Testis (tissue), 3 donors: ENCODE measurements around the gene BTBD19. TPM values are rescaled to one million over a fixed set of nuclear protein-coding genes. Genes with fewer than 3 reads are reported as not detected.
"Not testable (repeated sequence)": the region's sequence is repeated elsewhere in the genome, so short reads cannot be mapped to it uniquely, and the experiment has no call there.

ENCODE experiments used
- DNase-seq: peaks from one replicate; pipeline ENCODE4 v3.0.0-alpha.2; 2019
- H3K27ac ChIP-seq, 2 donors: fragments of 200-600 bp; sonication (generic); one replicate each; pipeline ENCODE4 v1.5.1; 2019
- H3K27me3 ChIP-seq: fragments of 200-600 bp; sonication (generic); one replicate; pipeline ENCODE4 v1.5.1; 2019
- H3K36me3 ChIP-seq: fragments of 200-600 bp; sonication (generic); one replicate; pipeline ENCODE4 v1.5.1; 2017; ENCODE audit warnings: low read depth; ENCODE audit errors: missing control alignments
- H3K4me1 ChIP-seq: fragments of 200-600 bp; sonication (generic); one replicate; pipeline ENCODE4 v1.5.1; 2019
- H3K4me3 ChIP-seq, 2 donors: fragments of 200-600 bp; sonication (generic); one replicate each; pipeline ENCODE4 v1.5.1; 2017 to 2019
- H3K9me3 ChIP-seq: fragments of 200-600 bp; sonication (generic); one replicate; pipeline ENCODE4 v1.5.1; 2017
- POLR2A ChIP-seq: fragments of 450-650 bp; IDR thresholded peaks from one replicate; pipeline ENCODE4 v1.6.1; 2017; ENCODE audit warnings: antibody characterized with exemption, mild to moderate bottlenecking, moderate library complexity
- WGBS, 2 donors: methylation state at CpG; one replicate each; pipeline ENCODE4 v1.1.5; 2018; 5-methylcytosine and 5-hydroxymethylcytosine counted together
- intact Hi-C: fragments of 100-400 bp; cut with DNase I; formaldehyde crosslinking; loops from one replicate; pipeline ENCODE4 v1.15.1; 2023; ENCODE audit warnings: low total_unique reads
- polyA plus RNA-seq: library from polyadenylated mRNA; stranded (reverse); fragments of 350-450 nt; fragmentation: Illumina TruSeq; extraction: RNeasy Lipid Tissue Mini Kit (QIAGEN cat#74804); gene quantifications from one replicate; pipeline ENCODE4 v1.2.3, GENCODE V29; 2014; ENCODE audit warnings: low read depth, low replicate concordance; ENCODE audit not compliant: insufficient read depth
- total RNA-seq, 2 donors: library from RNA; depleted of rRNA; stranded (reverse); fragments of >200 nt; gene quantifications; one replicate each; pipeline ENCODE4 v1.2.3, GENCODE V29; 2016
- TF ChIP-seq, protein P1 (sequence below), 3 experiments: fragments of 450-650 bp in 2 of 3; fragments of 200-600 bp in 1 of 3; sonication (generic) in 1 of 3; IDR thresholded peaks; one replicate each; pipeline ENCODE4 v1.5.1; 2016 to 2019; ENCODE audit warnings: antibody characterized with exemption in 3 of 3, mild to moderate bottlenecking in 2 of 3, moderate library complexity in 1 of 3

BTBD19 gene
- total and polyA plus RNA-seq, 3 donors from 2014 or later, result 5.4 to 14.1 (median 10.2) TPM

DNA sequence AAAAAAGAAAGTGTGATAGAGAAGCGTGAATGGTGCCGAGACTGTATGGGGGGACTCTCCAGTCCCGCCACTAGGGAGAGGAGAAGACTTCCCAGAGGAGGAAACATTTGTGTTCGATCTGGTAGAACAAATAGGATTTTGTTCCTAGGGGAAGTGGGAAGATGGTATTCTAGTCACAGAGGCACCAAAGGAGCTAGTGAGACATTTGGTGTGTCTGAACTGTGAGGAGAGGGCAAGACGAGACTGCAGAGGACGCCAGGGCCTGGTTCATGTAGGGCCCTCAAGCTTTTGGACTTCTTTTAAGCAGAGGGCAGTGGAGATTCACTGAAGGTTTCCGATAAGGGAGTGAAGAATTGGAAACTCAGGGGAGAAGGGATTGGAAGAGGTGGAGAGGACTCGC, 2.9 kb downstream of the BTBD19 start:
- Histone ChIP-seq H3K9me3 (no peaks in the 10 kb centered on the region), H3K27ac (peak overlapping the region; percentile 32 to 39), H3K4me3 (no peak overlapping the region), H3K36me3 (no peaks in the 10 kb centered on the region), H3K27me3 (no peaks in the 10 kb centered on the region), H3K4me1 (peaks cover 58% of the 10 kb centered on the region)
- 48 to 50% methylated on average over 8 of the region's 8 CpGs for WGBS, 2 donors
- intact Hi-C loops, result no loop called here
- TF ChIP-seq POLR2A, result no peak
- TF ChIP-seq, protein P1, sequence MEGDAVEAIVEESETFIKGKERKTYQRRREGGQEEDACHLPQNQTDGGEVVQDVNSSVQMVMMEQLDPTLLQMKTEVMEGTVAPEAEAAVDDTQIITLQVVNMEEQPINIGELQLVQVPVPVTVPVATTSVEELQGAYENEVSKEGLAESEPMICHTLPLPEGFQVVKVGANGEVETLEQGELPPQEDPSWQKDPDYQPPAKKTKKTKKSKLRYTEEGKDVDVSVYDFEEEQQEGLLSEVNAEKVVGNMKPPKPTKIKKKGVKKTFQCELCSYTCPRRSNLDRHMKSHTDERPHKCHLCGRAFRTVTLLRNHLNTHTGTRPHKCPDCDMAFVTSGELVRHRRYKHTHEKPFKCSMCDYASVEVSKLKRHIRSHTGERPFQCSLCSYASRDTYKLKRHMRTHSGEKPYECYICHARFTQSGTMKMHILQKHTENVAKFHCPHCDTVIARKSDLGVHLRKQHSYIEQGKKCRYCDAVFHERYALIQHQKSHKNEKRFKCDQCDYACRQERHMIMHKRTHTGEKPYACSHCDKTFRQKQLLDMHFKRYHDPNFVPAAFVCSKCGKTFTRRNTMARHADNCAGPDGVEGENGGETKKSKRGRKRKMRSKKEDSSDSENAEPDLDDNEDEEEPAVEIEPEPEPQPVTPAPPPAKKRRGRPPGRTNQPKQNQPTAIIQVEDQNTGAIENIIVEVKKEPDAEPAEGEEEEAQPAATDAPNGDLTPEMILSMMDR (IDR thresholded peaks at IDR 0.05), result no peak
- no peak for DNase-seq

DNA sequence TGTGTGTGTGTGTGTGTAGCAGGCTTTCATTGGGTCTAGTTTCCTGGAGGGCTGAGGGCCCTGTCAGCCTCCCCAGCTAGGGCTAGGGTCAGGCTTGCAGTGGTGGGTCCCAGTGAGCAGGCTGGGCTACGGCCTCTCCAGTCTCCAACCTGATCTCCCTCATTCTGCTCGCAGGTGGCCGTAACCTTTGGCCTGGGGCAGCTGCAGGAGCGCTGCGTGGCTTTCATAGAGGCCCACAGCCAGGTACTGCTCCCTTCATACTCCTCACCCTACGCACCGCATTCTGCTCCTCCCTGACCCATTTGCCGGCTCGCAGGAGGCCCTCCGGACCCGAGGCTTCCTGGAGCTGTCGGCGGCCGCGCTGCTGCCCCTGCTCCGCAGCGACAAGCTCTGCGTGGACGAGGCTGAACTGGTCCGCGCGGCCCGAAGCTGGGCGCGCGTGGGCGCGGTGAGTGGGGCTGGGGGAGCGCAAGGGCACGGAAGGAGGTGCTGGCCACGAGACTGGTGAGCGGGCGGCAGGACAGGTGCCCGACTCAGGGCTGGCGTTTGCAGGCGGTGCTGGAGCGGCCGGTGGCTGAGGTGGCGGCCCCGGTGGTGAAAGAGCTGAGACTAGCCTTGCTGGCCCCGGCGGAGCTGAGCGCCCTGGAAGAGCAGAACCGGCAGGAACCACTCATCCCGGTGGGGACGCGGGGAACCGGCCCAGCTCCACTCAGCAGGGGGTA, 4.7 kb downstream of the BTBD19 start:
- WGBS, 2 donors, result 62 to 82% methylated on average over 33 to 48 of the region's 48 CpGs
- TF ChIP-seq, protein P1 (IDR thresholded peaks at IDR 0.05), result no peak
- no peak for TF ChIP-seq POLR2A
- peak overlapping the region in 1 of 2 donors; percentile 79 for H3K27ac ChIP-seq
- H3K4me1 ChIP-seq, result peaks cover 41% of the 10 kb centered on the region
- H3K27me3 ChIP-seq, result no peaks in the 10 kb centered on the region
- DNase-seq, result no peak
- H3K4me3 ChIP-seq, result peak overlapping the region; percentile 29 to 36
- H3K36me3 ChIP-seq, result no peaks in the 10 kb centered on the region
- H3K9me3 ChIP-seq, result no peaks in the 10 kb centered on the region
- intact Hi-C loops, result no loop called here

DNA sequence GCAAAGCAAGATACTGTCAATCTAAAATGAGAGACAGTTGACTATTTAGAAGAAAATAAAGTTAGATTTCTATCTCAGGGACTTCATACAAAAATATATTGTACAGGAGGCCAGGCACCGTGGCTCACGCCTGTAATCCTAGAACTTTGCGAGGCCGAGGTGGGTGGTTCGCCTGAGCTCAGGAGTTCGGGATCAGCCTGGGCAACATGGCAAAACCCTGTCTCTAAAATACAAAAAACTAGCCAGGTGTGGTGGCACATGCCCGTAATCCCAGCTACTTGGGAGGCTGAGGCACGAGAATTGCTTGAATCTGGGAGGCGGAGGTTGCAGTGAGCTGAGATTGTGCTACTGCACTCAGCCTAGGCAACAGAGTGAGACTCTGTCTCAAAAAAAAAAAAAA, 7.6 kb downstream of the BTBD19 start:
- H3K4me3 ChIP-seq, H3K36me3 ChIP-seq, H3K27ac ChIP-seq, H3K9me3 ChIP-seq, intact Hi-C loops, H3K27me3 ChIP-seq, DNase-seq: not testable (repeated sequence)
- H3K4me1 ChIP-seq, result peaks cover 23% of the 10 kb centered on the region
- WGBS, 2 donors, result 84 to 90% methylated on average over 9 of the region's 9 CpGs

DNA sequence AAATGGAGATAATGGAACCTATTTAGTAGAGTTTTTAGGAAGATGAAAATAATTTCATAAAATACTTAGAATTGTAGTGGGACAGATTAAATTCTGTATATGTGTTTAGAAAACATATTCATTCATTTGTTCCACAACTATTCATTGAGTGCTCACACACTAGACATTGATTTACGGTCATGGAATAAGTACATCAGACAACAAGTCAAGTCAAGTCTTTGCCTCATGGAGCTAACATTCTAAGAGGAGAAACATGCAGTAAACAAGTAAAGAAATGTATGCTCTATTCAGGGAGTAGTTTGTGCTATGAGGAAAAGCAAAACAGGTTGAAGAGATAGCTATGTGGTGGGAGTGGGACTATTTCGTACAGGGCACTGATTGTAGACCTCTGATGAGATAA, 9.0 kb downstream of the BTBD19 start:
- Histone ChIP-seq H3K27me3 (no peaks in the 10 kb centered on the region), H3K4me3 (no peak overlapping the region), H3K36me3 (no peaks in the 10 kb centered on the region), H3K4me1 (peaks cover 16% of the 10 kb centered on the region), H3K9me3 (no peaks in the 10 kb centered on the region), H3K27ac (no peak overlapping the region)
- DNase-seq, result no peak
- 68 to 75% methylated on average over 2 of the region's 2 CpGs for WGBS, 2 donors
- intact Hi-C loops, result no loop called here
- TF ChIP-seq POLR2A, result no peak
- TF ChIP-seq, protein P1 (IDR thresholded peaks at IDR 0.05), result no peak

DNA sequence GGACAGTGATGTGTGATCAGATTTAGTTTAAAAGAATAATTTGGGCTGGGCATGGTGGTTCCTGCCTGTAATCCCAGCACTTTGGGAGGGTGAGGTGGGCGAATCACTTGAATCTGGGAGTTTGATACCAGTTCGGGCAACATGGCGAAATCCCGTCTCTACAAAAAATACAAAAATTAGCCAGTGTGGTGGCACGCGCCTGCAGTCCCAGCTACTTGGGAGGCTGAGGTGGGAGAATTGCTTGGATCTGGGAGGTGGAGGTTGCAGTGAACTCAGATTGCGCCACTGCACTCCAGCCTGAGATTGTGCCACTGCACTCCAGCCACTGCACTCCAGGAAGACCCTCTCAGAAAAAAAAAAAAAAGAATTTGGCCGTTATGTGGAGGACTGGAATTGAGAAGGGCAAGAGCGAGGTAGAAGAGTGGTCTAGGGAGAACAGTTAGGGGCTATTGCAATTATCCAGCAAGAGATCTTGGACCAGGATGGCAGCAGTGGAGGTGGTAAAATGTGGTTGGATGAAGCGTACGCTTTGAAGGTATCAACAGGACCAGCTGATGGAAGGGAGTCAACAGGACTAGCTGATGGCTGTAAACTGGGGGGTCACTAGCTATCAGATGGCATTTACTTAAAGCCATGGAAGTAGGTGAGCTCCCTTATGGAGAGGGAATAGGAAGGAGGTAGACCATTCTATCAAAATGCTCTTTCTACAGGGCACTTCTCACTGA, 9.6 kb downstream of the BTBD19 start:
- H3K27me3 ChIP-seq, result no peaks in the 10 kb centered on the region
- no peaks in the 10 kb centered on the region for H3K36me3 ChIP-seq
- H3K4me3 ChIP-seq, result no peak overlapping the region
- WGBS, 2 donors, result 83 to 92% methylated on average over 11 of the region's 11 CpGs
- H3K4me1 ChIP-seq, result peaks cover 16% of the 10 kb centered on the region
- DNase-seq, result no peak
- H3K9me3 ChIP-seq, result no peaks in the 10 kb centered on the region
- intact Hi-C loops, result no loop called here
- TF ChIP-seq, protein P1 (IDR thresholded peaks at IDR 0.05), result no peak
- no peak for TF ChIP-seq POLR2A
- H3K27ac ChIP-seq, result no peak overlapping the region
